K562 (cell line): ENCODE results near the gene CNOT1. TPM values are rescaled to one million over a fixed set of nuclear protein-coding genes. Genes with fewer than 3 reads are reported as not detected.

Experiments used
- ATF7 ChIP-seq: fragments of 450-650 bp; IDR thresholded peaks from 2 replicates; pipeline ENCODE4 v1.7.1; 2014; ENCODE audit warnings: mild to moderate bottlenecking, moderate library complexity
- BRF1 ChIP-seq: IDR thresholded peaks from 3 replicates; pipeline ENCODE4 v1.6.1; 2011; ENCODE audit warnings: borderline replicate concordance, mild to moderate bottlenecking; ENCODE audit not compliant: insufficient read length; ENCODE audit errors: extremely low read depth
- CAMTA2 ChIP-seq: fragments of 250-450 bp; sonication (Bioruptor Pico); conservative IDR thresholded peaks from 2 replicates; pipeline ENCODE4 v1.5.1; 2022
- ERF ChIP-seq: fragments of 450-650 bp; formaldehyde crosslinking; IDR thresholded peaks from 2 replicates; pipeline ENCODE4 v1.4.0; 2020; ENCODE audit warnings: mild to moderate bottlenecking, mixed read lengths
- MBD2 ChIP-seq: sonication (generic); IDR thresholded peaks from 2 replicates; pipeline ENCODE4 v1.6.1; 2016; ENCODE audit warnings: low read depth, borderline replicate concordance
- PHF20 ChIP-seq: fragments of 450-650 bp; IDR thresholded peaks from 2 replicates; pipeline ENCODE4 v1.6.1; 2018; ENCODE audit not compliant: partially characterized antibody
- PPARD ChIP-seq: fragments of 250-450 bp; sonication (Bioruptor Pico); IDR thresholded peaks from 2 replicates; pipeline ENCODE4 v1.8.0; 2022; ENCODE audit warnings: inconsistent platforms, mild to moderate bottlenecking, moderate library complexity
- PTRF ChIP-seq: fragments of 450-650 bp; IDR thresholded peaks from 2 replicates; pipeline ENCODE4 v1.6.1; 2016; ENCODE audit warnings: mild to moderate bottlenecking, missing genetic modification characterization, missing compliant biosample characterization
- SREBF2 ChIP-seq: sonication (generic); formaldehyde crosslinking; IDR thresholded peaks from 2 replicates; pipeline ENCODE4 v1.4.0; 2020; ENCODE audit warnings: mild to moderate bottlenecking, missing genetic modification reagents
- STAG1 ChIP-seq: sonication (generic); formaldehyde crosslinking; IDR thresholded peaks from 2 replicates; pipeline ENCODE4 v1.5.0; 2020; ENCODE audit warnings: missing genetic modification reagents, borderline replicate concordance
- TAL1 ChIP-seq: fragments of 450-650 bp; IDR thresholded peaks from 2 replicates; pipeline ENCODE4 v1.6.1; 2016; ENCODE audit warnings: mild to moderate bottlenecking
- ZNF707 ChIP-seq: fragments of 250-450 bp; sonication (Bioruptor Pico); conservative IDR thresholded peaks from 2 replicates; pipeline ENCODE4 v1.8.0; 2022; ENCODE audit warnings: inconsistent platforms, mild to moderate bottlenecking, moderate library complexity
- ZZZ3 ChIP-seq: fragments of 450-650 bp; IDR thresholded peaks from 2 replicates; pipeline ENCODE4 v1.6.1; 2016; ENCODE audit warnings: antibody characterized with exemption, mild to moderate bottlenecking, moderate library complexity
- polyA plus RNA-seq, 8 experiments: library from polyadenylated mRNA; depleted of rRNA in 4 of 8; stranded (reverse) in 5 of 8; unstranded in 3 of 8; fragments of >200 nt; fragmentation: Nextera tagmentation in 2 of 8; fragmentation: Illumina TruSeq in 1 of 8; extraction: Ambion mirVana in 2 of 8; extraction: Trizol in 1 of 8; gene quantifications; 2 replicates each; pipeline versions ENCODE4 v1.2.1 to v1.2.3, GENCODE V29; 2011 to 2014; ENCODE audit warnings: inconsistent platforms in 1 of 8, missing spikeins in 1 of 8
- total RNA-seq, 7 experiments: library from RNA; depleted of rRNA in 6 of 7; stranded (reverse); fragments of >200 nt in 6 of 7; fragmentation: Illumina TruSeq in 2 of 7; extraction: Trizol in 2 of 7; gene quantifications; 2 replicates each; pipeline versions ENCODE4 v1.2.1 to v1.2.3, GENCODE V29; 2011 to 2021; ENCODE audit warnings: low replicate concordance in 1 of 7
- TF ChIP-seq, protein P1 (sequence below): fragments of 450-650 bp; IDR thresholded peaks from 2 replicates; pipeline ENCODE4 v1.6.1; 2016; ENCODE audit warnings: mild to moderate bottlenecking
- TF ChIP-seq, protein P2 (sequence below): sonication (generic); formaldehyde crosslinking; IDR thresholded peaks from 2 replicates; pipeline ENCODE4 v1.8.0; 2023; ENCODE audit warnings: mild to moderate bottlenecking, missing genetic modification reagents
- TF ChIP-seq, protein P3 (sequence below): fragments of 250-450 bp; sonication (Bioruptor Pico); IDR thresholded peaks from 2 replicates; pipeline ENCODE4 v1.5.0; 2020; ENCODE audit warnings: mild to moderate bottlenecking, borderline replicate concordance
- TF ChIP-seq, protein P4 (sequence below): fragments of 450-650 bp; formaldehyde crosslinking; IDR thresholded peaks from 2 replicates; pipeline ENCODE4 v1.4.0; 2022; ENCODE audit warnings: missing genetic modification characterization
- TF ChIP-seq, protein P5 (sequence below): fragments of 450-650 bp; formaldehyde crosslinking; IDR thresholded peaks from 2 replicates; pipeline ENCODE4 v1.4.0; 2022; ENCODE audit warnings: mild to moderate bottlenecking, moderate library complexity

Gene CNOT1
- total and polyA plus RNA-seq, 9 of the 15 experiments (the other 6 are each of a cell fraction or from before 2014, with no cell fraction given): 110 to 270 (median 220) TPM

DNA sequence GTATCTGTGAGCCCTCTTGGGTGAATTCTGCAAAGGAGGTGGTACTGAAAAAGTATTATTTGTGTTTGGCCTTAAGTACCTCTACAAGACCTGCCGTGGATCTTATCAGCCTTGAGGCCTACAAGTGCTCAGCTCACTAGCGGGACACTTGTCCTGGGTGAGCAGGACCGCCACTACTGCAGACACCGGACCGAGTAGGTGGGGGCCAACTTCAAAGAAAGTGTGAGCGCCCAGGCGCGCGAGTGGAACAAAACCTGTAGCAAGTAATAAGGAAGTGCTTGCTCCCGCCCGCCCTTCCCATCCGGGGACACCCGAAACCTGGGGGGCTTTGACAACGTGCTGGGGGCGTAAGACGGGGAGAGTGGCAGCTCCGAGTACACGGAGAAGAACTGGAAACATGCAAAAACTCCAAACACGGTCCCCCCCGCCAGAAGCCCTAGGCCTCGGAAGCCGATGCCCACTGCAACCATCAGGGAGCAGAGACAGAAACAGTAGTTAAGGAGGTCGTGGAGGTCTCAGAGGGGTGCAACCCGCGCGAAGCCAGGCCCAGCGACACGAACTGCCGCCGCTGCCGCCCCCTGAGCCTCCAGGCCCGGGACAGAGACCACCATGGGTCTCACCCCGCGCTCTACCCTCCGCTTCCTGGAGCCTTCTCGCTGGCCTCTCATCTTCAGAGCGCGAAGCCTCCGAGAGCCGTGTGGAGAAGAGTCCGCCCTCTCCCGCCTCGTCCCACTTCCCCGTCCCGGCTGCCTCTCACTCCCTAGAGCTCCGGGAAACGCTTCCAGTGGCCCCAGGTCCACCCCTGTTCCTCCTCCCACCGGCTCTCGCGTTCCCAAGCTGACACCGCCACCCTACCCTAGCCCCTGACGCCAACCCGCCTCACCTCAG, 537 bp downstream of the CNOT1 start (continued):
- TF ChIP-seq, protein P1, sequence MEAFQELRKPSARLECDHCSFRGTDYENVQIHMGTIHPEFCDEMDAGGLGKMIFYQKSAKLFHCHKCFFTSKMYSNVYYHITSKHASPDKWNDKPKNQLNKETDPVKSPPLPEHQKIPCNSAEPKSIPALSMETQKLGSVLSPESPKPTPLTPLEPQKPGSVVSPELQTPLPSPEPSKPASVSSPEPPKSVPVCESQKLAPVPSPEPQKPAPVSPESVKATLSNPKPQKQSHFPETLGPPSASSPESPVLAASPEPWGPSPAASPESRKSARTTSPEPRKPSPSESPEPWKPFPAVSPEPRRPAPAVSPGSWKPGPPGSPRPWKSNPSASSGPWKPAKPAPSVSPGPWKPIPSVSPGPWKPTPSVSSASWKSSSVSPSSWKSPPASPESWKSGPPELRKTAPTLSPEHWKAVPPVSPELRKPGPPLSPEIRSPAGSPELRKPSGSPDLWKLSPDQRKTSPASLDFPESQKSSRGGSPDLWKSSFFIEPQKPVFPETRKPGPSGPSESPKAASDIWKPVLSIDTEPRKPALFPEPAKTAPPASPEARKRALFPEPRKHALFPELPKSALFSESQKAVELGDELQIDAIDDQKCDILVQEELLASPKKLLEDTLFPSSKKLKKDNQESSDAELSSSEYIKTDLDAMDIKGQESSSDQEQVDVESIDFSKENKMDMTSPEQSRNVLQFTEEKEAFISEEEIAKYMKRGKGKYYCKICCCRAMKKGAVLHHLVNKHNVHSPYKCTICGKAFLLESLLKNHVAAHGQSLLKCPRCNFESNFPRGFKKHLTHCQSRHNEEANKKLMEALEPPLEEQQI: no peak
- TF ChIP-seq, protein P2, sequence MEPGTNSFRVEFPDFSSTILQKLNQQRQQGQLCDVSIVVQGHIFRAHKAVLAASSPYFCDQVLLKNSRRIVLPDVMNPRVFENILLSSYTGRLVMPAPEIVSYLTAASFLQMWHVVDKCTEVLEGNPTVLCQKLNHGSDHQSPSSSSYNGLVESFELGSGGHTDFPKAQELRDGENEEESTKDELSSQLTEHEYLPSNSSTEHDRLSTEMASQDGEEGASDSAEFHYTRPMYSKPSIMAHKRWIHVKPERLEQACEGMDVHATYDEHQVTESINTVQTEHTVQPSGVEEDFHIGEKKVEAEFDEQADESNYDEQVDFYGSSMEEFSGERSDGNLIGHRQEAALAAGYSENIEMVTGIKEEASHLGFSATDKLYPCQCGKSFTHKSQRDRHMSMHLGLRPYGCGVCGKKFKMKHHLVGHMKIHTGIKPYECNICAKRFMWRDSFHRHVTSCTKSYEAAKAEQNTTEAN: no peak
- no peak for TF ChIP-seq SREBF2
- no peak for TF ChIP-seq PTRF (tag)
- TF ChIP-seq PHF20: peak; percentile 48
- no peak for TF ChIP-seq STAG1
- TF ChIP-seq ATF7: no peak
- TF ChIP-seq, protein P3, sequence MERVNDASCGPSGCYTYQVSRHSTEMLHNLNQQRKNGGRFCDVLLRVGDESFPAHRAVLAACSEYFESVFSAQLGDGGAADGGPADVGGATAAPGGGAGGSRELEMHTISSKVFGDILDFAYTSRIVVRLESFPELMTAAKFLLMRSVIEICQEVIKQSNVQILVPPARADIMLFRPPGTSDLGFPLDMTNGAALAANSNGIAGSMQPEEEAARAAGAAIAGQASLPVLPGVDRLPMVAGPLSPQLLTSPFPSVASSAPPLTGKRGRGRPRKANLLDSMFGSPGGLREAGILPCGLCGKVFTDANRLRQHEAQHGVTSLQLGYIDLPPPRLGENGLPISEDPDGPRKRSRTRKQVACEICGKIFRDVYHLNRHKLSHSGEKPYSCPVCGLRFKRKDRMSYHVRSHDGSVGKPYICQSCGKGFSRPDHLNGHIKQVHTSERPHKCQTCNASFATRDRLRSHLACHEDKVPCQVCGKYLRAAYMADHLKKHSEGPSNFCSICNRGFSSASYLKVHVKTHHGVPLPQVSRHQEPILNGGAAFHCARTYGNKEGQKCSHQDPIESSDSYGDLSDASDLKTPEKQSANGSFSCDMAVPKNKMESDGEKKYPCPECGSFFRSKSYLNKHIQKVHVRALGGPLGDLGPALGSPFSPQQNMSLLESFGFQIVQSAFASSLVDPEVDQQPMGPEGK (CRISPR knock-in tag): no peak
- TF ChIP-seq ZZZ3: no peak
- TF ChIP-seq, protein P4, sequence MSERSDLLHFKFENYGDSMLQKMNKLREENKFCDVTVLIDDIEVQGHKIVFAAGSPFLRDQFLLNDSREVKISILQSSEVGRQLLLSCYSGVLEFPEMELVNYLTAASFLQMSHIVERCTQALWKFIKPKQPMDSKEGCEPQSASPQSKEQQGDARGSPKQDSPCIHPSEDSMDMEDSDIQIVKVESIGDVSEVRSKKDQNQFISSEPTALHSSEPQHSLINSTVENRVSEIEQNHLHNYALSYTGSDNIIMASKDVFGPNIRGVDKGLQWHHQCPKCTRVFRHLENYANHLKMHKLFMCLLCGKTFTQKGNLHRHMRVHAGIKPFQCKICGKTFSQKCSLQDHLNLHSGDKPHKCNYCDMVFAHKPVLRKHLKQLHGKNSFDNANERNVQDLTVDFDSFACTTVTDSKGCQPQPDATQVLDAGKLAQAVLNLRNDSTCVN (CRISPR knock-in tag): no peak
- TF ChIP-seq TAL1: no peak
- no peak for TF ChIP-seq ZNF707 (CRISPR knock-in tag)
- TF ChIP-seq ERF (CRISPR knock-in tag): no peak
- TF ChIP-seq CAMTA2 (CRISPR knock-in tag): no peak
- TF ChIP-seq PPARD (CRISPR knock-in tag): no peak
- no peak for TF ChIP-seq BRF1
- TF ChIP-seq, protein P5, sequence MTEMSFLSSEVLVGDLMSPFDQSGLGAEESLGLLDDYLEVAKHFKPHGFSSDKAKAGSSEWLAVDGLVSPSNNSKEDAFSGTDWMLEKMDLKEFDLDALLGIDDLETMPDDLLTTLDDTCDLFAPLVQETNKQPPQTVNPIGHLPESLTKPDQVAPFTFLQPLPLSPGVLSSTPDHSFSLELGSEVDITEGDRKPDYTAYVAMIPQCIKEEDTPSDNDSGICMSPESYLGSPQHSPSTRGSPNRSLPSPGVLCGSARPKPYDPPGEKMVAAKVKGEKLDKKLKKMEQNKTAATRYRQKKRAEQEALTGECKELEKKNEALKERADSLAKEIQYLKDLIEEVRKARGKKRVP (CRISPR knock-in tag): no peak
- TF ChIP-seq MBD2: no peak
